Stimulated activated CD4-positive, alpha-beta T cell treated with anti-CD3 and anti-CD28 coated beads, Interleukin-12 subunit alpha, Interleukin-12 subunit beta, amount 100 ng/mL, for 24 hours (primary cell): Measurements from ENCODE around the gene PPP2R3B.
"Not testable (repeated sequence)": the region's sequence is repeated elsewhere in the genome, so short reads cannot be mapped to it uniquely, and the experiment has no call there.

Source experiments
- DNase-seq, 2 experiments: peaks; one replicate each; pipeline ENCODE4 v3.0.0-alpha.2; 2020; ENCODE audit warnings: low read depth in 2 of 2

The PPP2R3B gene

GRCh38 chrX:305781-306613 lies 80.7 kb downstream of the PPP2R3B start:
- DNase-seq: not testable (repeated sequence)

DNA sequence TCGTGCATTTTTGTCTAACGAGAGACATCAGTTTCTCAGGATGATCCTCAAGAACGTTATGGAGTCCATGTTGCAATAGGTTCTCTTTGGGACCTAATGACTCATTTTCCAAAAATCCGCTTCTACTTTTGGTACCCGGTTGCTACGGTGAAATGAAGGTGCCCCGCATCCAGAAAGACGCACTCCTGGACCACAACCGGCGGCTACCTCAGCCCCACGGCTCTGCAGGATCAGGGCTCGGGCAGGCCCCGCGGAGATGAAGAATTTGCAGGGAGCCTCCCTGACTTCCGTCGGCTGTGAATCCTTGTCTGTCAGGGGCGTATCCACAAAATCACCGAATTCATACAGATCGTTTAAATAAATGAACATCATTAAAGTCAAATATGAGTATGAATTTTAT lies 83.7 kb downstream of the PPP2R3B start:
- no peak for DNase-seq

DNA sequence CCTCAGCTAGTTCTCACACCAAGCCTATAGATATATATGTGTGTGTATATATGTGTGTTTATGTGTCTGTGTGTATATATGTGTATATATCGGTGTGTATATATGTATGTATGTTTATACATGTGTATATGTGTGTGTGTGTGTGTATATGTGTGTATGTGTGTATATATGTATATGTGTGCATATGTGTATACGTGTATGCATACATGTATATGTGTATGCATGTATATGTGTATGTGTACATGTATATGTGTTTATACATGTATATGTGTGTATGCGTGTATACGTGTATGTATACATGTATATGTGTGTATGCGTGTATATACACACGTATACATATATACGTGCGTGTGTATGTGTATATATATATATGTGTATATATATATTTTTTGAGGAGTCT lies 86.4 kb downstream of the PPP2R3B start:
- no peak for DNase-seq

DNA sequence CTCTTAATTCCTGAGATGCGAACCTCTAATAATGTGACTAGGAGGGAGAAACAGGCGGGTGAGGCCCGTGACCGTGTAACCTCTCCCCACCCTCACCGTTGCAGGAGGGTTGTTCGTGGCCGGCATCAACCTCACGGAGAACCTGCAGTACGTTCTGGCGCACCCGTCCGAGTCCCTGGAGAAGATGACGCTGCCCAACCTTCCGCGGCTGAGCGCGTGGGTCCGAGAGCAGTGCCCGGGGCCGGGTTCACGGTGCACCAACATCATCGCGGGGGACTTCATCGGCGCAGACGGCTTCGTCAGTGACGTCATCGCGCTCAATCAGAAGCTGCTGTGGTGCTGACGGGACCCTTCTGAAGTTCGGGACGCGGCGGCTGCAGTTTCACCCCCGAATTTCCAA lies 87.7 kb downstream of the PPP2R3B start:
- DNase-seq: no peak

DNA sequence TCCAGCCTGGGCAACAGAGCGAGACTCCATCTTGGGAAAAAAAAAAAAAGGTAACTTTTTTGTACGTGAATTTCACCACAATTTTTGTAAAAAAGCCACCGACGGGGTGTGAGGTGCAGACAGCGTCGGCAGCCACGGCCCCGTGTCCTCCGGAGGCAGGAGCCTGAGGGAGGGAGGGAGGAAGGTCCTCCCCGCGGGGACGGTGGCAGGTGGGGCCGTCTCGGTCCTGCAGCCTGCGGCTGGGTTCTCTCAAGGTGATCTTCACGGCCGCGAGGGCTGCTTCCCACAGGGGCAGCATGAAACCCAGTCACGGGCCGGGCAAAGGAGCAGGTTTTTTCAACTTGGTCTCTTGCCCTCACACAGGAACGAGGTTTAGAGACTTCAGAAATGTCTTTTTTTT lies 91.6 kb downstream of the PPP2R3B start:
- DNase-seq: no peak

- no peak for DNase-seq
Measured at GRCh38 chrX:292900-293897, 93.5 kb downstream of the PPP2R3B start.

DNA sequence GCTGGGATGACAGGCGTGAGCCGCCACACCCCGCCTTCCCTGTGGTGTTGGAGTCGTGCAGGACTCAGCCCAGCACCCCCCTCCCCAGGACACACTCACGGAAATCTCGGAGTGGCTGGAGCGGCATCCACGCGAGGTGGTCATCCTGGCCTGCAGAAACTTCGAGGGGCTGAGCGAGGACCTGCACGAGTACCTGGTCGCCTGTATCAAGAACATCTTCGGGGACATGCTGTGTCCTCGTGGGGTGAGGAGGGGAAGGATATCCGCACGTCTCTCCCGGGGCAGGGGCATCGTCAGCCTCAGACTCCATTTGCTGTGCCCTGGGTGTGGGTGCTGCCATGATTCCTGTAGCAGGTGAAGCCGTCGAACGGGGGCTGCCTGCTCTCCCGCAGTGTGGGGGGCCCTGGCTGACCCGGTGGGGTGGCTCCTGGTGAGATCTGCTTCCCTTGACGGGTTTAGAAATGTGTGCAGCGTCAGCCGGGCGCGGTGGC lies 95.3 kb downstream of the PPP2R3B start:
- no peak for DNase-seq

- DNase-seq: no peak
Measured at GRCh38 chrX:290476-291166, 96.1 kb downstream of the PPP2R3B start.

- no peak for DNase-seq
Measured at GRCh38 chrX:288561-288991, 98.1 kb downstream of the PPP2R3B start.

GRCh38 chrX:287670-288069 lies 99.0 kb downstream of the PPP2R3B start:
- no peak for DNase-seq

- no peak for DNase-seq
Measured at GRCh38 chrX:285076-285677, 101.5 kb downstream of the PPP2R3B start.
